GM21390 (cell line): ENCODE data around the gene ACER1.

Experiments
- ATAC-seq: cut with Tn5 transposase; IDR thresholded peaks from one replicate; pipeline ENCODE4 v1.9.1; 2021; ENCODE audit not compliant: unreplicated experiment

The ACER1 gene

DNA sequence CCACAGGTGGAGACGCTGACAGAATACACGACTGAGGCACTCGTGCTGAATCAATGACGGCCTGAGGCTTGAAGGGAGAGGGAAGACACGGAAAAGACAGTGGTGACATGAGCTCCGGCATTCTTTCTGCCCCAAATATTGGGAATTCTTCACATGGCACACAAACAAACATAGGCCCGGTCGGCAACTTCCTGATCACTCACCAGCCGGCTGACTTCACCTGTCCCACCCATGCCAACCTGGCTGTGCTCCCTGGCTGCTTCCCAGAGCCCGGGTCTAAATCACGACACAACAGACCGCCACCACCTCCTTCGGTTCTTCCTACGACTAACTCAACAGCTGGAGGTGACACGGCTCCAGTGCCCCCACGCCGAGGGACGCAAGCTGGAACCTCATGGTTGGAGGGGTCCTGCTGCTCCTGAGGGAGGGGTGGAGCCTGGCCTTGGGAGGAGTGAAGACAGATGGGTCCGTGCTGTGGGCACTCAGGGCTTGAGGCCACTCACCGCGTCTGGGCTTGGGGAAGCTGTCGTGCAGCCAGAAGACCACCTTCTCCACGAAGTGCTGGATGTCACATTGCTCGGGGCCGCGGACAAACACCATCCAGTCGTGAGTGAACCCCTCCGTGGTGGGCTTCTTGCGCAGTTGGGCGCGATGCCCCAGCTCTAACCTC lies 63.2 kb downstream of the ACER1 start:
- ATAC-seq = no peak

DNA sequence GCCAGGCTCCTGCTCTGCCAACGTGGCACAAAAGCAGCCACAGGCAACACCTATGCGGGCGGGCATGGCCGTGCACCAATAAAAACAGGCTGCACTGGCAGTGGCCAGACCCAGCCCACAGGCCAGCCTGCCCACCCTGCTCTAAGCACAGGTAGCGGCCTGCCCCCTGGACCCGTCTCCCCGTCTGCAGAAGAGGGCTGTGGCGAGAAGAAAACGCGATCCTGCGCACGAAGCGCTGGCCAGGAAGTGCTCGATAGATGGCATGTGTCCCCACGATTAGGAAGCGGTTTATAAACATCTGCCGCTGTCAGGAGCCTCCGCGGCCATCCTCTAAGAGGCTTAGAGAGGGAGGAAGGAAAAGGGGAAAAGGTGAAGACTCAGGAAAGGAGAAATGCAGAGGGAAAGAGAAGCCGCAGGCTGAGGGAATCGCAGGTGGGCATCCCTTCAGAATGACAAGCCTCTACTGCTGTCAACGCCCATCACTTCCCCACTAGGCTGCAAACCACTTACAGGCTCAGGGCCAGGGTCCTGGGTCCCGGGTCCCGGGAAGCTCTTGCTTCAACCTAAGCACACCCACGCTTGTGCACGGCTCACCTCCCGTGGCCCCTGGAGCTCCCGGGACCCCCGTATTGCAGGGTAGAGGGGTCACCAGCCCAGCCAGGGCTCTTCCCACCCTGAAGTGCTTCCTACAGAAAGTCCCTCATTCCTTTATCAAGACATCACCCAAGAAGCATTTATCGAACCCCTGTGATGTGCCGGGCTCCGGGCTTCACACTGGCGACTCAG lies 64.1 kb downstream of the ACER1 start:
- no peak for ATAC-seq

DNA sequence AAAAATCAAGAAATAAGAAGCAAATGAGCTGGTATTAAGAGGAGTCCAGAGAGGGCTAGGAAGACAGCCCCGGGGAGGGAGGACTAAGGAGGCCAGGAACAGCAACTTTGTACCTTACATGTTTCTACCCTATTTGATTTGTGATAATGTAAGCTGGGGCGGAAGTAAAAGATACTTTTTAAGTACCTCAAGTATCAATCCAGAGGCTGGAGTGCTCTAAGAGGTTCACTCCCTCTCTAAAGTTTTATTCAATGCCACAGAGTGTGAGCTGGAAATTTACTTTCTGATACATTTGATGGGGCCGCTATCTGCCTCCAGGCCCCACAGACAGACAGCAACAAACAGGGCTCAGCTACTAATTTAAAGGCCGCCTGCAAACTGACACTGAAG lies 65.0 kb downstream of the ACER1 start:
- no peak for ATAC-seq

DNA sequence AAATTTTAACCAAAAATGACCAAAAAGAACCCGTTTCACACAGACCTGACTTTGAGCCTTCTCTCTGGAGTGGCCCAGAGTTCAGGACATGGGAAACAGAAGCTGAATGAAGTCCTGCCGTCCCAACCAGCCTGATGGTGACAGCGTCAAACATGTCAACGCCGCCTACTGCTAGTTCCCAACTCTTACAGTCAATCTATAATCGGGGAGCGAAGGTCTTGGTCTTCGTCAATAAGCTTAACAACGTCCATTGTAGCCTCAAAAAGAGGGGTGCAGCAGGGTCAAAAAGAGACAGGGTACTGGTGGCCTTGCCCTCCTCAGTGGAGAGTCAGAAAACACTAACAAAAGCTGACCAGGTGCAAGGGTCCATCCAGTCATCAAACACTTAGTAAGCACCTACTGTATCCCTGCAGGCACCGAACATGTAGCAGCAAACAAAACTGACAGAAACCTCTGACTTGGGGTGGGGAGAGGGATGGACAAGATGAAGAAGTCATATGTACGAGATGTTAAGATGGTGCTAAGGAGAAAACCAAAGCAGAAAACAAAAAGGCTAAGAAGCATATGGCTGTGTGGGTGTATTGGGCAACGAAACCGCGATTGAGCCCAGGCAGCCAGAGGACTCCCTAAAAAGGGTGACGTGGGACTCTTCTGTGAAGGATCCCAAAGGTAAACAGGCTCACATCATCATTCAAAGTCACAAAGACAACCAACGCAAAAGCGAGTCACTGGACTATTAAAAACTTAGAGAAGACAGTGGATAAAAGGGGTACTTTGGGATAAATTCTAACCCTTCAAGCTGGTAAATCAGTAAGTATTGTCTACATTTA lies 65.6 kb downstream of the ACER1 start:
- no peak for ATAC-seq

DNA sequence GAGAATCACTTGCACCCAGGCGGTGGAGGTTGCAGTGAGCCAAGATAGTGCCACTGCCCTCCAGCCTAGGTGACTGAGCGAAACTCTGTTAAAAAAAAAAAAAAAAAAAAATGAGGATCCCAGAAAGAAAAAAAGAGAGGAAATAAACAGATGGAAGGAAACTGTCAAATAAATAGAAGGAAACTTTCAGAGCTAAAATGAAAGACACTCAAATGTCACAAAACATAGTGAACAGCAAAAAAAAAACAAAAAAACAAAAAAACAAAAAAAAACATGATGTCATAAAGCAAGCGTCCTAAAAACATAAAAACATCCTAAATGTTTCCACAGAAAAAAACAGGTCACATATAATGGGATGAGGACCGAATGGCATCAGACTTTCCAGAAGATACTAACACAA lies 68.6 kb downstream of the ACER1 start:
- ATAC-seq = no peak

DNA sequence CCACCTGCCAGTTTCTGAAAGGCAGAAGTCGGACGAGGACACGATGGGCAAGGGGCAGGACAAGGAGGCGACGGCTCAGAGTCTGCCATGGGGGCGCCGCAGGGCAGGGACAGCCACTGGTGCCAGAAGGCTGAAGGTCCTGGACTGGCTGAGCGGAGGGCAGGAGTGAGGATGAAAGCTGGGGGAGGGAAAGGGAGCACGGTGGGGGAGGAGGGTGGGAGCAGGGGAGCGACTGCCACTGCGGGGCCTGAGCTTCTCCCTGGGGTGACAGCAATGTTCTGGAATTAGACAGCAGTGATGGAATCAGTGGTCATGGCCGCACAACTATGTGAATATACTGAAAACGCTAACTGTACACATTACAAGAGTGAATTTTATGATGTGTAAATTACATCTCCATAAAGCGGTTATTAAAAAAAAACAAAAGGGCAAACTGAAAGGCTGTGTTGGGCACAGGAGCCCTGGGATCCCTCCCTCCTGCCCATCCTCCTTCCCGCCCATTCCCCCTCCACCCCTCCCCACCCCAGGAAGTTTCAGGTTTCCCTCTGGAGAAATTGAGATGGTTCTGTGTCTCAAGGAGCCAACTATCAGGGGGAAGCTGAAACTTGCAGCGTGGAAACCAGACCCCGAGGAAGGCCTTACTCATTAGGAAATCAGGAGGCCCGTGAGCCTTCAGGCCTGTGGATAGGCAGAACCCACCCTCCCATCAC lies 69.5 kb downstream of the ACER1 start:
- no peak for ATAC-seq

DNA sequence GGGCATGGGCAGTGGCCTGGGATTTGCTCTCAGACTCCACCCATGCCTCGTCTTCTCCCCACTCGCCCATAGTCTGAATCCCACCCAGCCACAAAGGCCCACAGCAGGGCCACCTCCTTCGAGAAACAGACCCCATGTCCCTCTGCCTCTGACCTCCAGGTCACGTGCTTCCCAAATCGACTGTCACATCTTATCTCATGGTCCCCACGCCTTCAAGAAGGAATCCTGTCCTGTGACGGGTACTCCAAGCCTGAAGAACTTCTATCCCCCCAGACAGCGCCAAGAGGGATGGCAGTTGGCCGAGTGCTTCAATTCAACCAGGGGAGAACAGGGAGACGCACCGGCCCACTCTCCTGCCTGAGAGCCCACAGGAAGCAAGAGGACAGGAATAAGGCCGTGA lies 70.1 kb downstream of the ACER1 start:
- no peak for ATAC-seq

DNA sequence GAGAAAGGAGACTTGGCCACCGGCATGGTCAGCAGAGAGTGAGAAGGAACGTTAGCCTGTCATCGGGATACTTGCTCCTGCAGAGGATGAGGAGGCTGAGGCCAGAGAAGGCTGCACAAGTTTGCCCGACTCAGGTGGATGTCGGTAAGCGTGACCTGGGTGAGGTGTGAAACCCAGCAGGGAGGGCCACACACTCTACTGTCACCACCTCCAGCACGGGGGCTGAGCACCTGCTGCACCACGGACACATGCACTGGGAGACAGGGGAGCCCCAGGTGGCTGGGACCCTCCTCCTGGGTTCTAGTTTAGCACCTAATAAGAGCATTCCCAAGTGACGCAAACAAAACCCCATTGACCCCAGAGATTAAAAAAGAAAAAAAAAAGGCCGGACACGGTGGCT lies 70.9 kb downstream of the ACER1 start:
- no peak for ATAC-seq

DNA sequence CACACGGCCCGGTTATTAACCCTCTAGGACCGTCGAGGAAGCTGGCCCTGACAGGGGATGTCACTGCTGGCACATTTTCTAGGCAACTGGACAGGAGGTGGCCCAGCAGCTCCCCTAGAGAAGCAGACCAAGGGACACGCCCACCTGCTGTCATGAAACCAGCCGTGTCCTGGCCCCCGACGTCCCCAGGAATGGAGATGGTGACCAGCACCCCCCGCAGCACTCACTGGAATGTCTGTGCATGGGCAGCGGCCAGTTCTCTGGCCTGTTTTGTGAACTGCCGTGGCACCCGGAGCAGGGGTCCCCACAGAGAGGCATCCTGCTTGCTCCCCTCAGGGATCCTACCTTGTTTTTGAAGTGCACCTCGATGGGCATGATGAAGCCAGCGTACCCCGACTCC lies 71.5 kb downstream of the ACER1 start:
- no peak for ATAC-seq

DNA sequence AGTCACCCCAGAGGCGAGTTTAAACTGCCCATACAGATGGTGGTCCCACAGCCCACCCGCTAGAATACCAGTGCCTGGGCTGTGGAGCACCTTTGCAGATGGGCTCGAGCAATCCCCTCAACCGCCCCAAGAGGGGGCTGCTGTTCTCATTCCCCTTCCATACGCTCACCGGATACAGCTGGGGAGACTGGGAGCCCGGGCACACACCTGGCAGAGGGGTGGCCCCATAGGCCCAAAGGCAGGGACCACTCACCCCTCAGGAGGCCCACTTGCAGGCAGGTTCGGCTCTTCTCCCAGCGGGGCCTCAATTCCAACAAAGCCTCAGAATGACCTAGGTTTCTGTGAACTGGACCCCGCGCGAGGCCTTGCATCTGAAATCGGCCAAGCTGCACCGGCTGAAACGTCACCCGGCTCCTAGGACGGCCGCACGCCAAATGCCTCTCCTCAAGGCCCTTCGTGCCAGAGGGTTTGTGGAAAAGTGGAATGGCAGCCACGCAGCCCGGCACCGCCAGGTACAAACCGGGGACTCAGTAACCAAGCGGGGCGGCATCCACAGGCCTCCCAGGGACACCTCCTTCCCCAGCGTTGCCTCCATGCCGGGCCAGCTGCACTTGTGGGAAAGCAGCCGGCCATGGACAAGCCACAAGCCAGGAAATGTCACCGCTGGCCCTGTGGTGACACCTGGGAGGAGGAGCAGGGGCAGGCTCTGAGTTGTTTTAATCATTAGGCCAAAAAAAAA lies 72.3 kb downstream of the ACER1 start:
- no peak for ATAC-seq

DNA sequence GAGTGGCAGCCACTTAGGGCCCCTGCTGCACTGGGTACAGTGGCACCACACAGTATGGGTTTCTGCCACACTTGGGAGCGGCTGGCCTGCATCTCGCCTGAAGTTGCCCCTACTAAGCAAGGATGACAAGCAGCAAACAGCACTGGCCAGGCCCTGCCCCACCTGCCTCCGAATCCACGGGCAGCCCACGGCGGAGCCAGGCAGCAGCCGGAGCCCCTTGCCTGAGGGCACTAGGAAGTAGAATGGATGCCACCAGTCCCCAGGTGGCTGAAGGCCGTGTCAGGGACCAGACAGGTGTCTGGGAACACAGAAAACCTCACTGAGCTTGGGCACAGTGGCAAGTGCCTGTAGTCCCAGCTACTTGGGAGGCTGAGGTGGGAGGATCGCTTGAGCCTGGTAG lies 73.0 kb downstream of the ACER1 start:
- no peak for ATAC-seq

DNA sequence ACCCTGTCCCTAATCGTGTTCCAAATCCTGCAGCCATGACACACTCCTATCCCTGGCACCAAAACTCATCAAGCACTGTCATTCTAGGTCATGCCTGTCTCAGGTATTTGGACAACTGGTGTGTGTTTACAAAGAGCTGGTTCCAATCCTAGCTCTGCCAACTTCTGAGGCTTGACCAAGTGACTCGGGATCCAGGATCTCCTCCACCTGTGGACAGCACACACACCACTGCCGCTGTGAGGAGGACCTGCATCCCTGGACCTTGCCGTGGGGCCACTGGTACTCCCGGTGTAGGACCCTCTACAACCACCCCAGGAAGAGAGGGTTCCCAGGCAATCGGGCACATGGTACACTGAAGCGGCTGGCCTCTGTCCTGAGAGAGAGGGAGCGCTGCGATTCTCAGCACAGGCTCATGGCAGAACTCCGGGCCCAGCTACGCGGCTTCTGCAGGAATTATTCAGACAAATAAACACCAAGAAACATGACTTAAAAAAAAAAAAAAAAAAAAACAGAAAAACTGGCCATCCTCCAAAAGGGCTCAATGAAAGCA lies 74.0 kb downstream of the ACER1 start:
- no peak for ATAC-seq

DNA sequence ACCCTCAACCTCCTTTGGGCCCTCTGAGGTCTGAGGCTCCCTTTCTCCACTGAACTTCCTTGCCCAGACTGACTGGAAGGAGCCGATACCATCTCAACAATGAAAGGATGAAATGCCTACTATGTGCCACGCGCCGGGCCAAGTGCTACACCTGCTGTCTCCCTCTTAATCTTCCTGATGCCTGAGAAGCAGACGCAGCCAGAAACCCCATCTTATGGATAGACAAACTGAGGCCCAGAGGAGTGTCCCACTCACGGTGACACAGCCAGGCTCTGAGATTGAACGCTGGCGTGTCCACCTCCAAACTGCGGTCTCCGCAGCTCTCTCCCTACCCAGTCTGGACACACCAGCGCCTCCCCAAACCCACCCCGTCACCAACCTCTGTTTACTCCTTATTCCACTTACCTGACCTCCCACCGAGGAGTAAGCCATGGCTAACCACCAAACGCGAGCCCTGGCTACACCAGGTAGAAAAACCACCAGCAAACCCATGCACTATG lies 74.5 kb downstream of the ACER1 start:
- no peak for ATAC-seq
